CD4-positive, alpha-beta T cell treated with Interleukin-6 for 4 hours (primary cell): Measurements from ENCODE around the gene MYO7B.

Experiments
- DNase-seq: peaks from one replicate; pipeline ENCODE4 v3.0.0-alpha.2; 2020; ENCODE audit warnings: mixed read lengths

The MYO7B gene

DNA sequence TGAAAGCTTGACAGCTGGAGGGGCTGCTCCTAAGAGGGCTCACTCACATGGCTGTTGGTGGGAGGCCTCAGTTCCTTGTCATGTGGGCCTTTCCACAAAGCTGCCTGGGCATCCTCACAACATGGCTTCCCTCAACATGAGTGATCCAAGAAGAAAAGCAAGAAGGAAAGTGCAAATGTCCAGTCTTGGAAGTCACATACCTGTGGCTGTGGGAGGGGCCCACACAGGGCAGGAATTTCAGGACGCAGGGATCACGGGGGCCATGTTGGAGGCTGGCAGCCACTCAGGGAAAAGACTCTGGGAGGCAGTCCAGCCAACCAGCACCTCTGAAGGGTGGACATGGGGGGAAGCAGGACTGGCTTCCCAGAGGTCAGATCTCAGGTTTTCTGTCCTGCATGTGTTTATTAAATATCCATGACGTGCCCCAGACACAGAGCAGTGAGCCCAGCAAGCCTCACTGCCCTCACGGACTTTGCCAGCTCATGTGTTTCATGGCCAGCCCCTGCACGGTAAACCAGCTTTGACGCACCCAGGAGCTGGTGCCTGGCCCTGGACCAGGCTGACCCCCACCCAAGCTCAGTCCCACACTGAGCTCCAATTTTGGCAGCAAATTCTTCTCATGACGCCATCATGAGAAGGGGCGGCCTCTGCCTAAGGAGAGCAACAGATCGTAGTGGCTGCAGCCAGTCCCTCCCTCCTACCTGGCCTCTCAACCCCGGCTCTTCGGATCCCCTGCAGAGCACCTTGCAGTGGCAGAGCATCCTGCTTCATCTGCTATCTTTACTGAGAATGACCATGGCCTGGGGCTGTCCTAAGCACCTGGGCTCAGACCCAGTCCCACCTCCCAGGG, 75.8 kb downstream of the MYO7B start:
- no peak for DNase-seq

GRCh38 chr2:127612111-127612822, 76.8 kb downstream of the MYO7B start:
- no peak for DNase-seq

DNA sequence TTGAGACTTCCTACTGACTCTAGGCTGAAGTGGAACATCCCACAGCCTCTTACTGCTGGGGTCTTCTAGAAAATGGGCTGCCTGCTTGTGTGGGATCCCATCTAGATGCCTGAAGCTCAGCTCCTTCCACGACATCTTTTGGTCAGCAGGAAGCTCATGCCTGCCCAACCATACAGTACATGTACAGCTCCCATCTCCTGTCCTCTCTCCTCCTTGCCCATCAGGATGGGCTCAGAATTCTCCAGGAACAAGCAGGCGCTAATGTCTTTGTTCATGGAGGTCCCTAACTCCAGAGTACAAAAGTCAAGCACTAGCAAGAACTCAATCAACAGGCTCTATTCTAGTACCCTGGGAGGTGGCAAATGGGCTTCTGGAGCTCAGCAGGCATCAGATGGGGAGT, 78.8 kb downstream of the MYO7B start:
- no peak for DNase-seq

- no peak for DNase-seq
Measured at GRCh38 chr2:127614731-127615130, 79.2 kb downstream of the MYO7B start.

GRCh38 chr2:127615511-127616166, 80.2 kb downstream of the MYO7B start:
- peak; percentile 35 for DNase-seq

- no peak for DNase-seq
Measured at GRCh38 chr2:127618551-127619202, 83.2 kb downstream of the MYO7B start.

- DNase-seq, result no peak
Measured at GRCh38 chr2:127619203-127619590, 83.7 kb downstream of the MYO7B start.

- no peak for DNase-seq
Measured at GRCh38 chr2:127619877-127620705, 84.6 kb downstream of the MYO7B start.

DNA sequence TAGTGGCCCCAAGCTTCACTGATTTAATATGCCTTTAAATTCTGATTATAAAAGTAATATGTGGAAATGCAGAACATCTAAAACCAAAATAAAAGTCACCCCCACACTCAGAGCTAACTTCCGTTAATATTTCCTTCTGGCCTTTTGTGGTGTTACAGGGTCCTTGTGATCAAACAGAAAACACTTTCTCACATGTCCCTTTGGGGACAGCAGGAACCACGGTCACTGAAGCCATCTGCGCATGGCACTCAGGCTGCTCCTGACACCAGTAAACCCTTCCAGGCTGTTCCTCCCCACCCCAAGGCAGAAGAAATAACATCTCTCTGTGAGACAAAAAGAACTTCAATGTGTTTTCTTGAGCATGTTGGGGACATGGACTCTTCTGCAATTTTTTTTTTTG, 85.4 kb downstream of the MYO7B start:
- DNase-seq, result no peak

GRCh38 chr2:127621981-127622431, 86.5 kb downstream of the MYO7B start:
- DNase-seq, result no peak

GRCh38 chr2:127622561-127623387, 87.3 kb downstream of the MYO7B start:
- DNase-seq, result no peak

DNA sequence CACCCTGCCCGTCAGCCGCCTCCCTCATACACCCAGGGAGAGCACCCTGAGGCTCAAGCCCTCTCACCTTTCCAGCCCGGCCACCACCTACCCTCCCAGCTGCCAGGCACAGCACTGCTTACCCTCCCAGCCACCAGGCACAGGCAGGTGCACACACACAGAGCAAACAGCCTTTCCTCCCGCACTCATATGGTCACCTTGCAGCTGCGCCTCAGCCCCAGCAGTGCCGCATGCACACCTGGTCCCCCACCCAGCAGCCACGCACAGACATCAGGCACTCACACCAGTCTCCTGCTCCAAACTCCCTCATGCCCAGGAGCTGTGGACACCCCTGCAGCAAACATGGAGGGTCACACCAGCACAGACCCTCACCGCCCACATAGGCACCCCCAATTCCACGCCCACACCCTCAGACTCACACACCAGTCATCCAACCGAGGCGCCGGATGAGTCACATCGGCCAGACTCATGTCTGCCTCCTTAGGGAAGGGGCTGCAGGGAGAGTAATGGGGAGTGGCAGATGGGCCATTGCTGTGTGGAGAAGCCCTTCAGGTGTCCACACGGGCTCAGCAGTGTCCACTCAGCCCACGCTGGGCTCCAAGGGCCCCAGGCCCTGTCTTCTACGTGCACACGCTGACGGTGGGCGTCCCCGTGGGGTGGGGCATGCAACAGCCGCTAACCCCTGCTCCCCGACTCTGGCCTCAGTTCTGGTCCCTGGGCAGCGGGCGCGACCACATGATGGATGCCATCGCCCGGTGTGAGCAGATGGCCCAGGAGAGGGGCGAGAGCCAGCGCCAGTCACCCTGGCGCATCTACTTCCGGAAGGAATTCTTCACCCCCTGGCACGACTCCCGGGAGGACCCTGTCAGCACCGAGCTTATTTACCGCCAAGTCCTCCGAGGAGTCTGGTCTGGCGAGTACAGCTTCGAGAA, 88.2 kb downstream of the MYO7B start:
- no peak for DNase-seq

DNA sequence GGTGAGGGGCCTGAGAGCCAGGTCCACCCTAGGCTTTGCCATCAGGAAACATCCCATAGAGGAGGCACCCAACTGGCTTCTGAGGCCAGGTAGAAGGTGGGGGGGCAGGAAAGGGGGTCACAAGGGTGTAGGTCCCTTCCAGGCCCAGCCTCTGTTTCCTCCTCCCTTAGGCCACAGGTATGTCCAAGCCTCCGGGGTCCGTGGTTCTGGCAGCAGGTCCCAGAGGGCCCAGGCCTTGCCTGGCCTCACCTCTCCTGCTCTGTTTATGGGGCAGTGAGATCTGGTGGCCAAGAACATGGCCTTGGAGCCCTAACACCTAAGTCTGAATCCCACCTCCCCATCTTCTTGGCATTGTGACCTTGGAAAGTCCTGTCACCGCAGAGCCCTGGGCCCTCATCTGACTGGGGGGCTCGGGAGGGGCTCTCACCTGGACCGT, 88.9 kb downstream of the MYO7B start:
- DNase-seq, result no peak

- no peak for DNase-seq
Measured at GRCh38 chr2:127624756-127625571, 89.5 kb downstream of the MYO7B start.

GRCh38 chr2:127625572-127625951, 90.1 kb downstream of the MYO7B start:
- no peak for DNase-seq

- no peak for DNase-seq
Measured at GRCh38 chr2:127626175-127626574, 90.7 kb downstream of the MYO7B start.

GRCh38 chr2:127626917-127627739, 91.6 kb downstream of the MYO7B start:
- no peak for DNase-seq
